Femur (tissue), 1 donor: ENCODE results near the gene KCTD8.
"Not testable (repeated sequence)": the region's sequence is repeated elsewhere in the genome, so short reads cannot be mapped to it uniquely, and the experiment has no call there.

Experiments used
- DNase-seq: peaks from one replicate; pipeline ENCODE4 v3.0.0-alpha.2; 2017

The KCTD8 gene

DNA sequence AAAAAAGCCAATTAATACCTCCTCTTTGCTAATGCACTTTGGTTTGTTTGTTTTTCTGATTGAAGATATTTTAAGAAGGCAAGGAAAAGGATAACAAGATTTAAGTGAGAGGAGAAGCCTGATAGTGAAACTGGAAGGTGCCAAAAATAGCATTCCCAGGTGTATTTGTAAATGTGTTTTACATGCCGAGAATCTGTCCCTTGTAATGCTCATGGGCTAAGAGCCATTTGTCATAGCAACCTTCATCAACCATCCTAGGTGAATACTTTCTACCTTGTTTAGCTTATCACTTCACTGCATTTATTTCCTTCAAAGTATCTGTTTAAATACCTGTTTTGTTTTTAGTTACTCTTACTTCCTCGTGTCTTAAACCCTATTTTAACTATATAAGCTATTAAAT is 127.8 kb downstream of the KCTD8 start:
- no peak for DNase-seq

DNA sequence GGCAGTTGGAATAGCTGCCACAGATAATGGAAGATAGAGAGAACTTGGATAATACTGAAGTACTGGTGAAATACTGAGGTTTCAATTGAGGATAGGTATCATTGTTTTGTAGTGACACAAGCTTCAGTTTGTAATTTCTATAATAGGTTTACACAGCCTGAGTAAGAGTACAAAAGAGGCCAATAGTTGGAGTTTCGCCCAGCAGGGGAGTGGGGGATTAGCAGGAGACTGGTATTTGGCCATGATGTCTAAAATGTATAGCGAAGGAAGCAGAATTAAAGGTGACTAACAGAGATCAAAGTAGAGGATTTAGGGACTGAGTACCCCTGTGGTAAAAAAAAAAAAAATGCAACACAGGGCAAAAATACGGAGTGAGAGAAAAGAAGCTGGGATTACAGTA is 129.5 kb downstream of the KCTD8 start:
- DNase-seq, result no peak

DNA sequence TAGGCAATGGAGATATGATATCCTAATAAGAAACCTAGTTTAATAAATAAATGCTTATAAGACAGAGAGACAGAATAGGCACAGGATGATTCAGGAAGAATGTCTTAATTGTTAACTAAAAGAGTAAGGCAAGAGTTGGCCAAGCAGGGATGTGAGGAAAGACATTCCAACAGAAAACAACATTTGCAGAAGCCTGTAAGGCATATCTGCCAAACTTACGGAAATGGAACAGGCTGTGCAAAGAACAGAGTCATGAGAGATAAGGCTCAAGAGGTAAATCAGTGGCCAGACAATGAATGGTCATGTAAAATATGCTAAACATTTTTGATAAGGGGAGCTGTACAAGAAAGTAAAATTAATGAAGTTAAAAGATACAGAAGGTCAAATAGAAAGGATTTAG is 134.9 kb downstream of the KCTD8 start:
- no peak for DNase-seq

DNA sequence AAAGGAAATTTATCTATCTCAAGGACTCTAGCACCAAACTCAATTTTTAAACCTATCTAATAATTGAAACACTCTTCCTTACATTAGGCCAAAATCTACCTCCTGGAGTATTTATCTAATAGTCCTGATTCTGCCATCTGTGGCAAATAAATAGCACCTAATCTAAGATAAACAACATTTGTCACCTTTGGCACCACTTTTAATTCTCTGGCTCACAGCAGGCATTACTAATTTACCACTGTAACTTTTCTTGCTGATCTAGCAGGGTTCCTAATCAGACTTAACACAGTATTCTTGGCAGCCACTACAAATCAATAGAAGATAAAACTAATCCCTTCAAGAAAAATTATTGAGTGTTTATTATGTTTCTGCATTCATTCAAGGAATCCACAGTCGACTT is 161.1 kb downstream of the KCTD8 start:
- no peak for DNase-seq

DNA sequence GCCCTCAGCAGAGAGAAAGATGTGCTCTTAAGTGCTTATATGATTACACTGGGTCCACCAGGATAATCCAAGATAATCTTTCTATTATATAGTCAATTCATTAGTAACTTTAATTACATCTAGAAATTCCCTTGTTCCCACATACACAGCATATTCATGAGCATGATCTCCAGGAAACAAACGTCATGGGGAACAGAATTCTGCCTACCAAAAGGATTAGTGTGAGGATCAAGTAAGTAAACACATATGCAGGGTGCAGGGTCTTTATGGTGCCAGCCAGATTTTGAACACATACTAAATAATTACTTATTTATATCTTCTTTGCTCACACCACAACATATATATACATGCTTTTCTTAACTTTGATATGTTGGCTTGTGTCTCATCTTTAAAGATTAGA is 169.1 kb downstream of the KCTD8 start:
- DNase-seq, result no peak

DNA sequence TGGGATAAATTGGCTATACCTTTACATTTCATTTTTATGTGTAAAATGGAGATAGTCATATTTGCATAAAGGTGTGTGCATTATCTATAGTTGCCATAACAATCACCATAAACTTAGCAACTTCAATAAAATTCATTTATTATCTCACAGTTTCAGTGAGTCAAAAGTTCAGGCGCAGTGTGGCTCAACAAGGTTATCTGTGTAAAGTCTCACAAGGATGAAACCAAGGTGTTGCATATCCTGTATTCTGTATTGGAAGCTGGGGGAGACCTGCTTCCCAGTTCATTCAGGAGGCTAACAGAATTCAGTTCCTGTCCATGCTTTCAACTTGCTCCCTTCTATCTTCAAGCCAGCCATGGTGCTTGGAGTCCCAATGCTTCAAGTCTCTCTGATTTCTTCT is 169.5 kb downstream of the KCTD8 start:
- DNase-seq, result no peak

DNA sequence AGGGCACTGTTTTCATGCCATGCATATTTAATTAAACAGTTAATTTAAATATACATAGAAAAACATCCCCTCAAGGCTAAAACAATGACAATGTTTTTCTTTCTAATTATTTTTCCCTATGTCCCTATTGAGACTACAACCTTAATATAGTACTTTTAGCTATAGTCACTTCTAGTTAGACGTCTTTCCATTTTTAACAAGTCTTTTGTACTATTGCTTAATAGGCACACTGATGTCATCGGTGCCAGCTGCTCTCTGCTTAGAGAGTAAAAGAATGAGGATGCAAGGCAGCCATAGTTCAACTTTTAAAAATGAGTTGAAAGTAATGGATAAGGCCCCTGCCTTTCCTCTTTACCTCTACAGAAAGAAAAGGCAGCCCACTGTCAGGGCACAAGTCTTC is 191.1 kb downstream of the KCTD8 start:
- DNase-seq, result no peak

DNA sequence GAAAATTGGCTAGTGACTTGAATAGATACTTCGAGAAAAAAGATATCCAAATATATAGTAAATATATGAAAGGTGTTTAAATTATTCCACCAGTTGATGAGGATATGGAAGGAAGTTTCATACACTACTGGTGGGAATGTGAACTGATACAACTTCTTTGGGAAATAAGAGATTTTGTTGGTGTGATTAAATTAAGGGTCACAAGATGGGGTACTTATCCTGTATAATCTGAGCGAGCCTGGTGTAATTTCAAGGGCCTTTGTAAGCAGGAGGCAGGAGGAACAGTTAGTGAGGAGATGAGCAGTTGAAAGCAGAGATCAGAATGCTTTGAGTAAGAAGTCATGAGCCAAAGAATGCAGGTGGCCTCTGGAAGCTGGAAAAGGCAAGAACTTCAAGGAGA is 192.2 kb downstream of the KCTD8 start:
- DNase-seq, result no peak

DNA sequence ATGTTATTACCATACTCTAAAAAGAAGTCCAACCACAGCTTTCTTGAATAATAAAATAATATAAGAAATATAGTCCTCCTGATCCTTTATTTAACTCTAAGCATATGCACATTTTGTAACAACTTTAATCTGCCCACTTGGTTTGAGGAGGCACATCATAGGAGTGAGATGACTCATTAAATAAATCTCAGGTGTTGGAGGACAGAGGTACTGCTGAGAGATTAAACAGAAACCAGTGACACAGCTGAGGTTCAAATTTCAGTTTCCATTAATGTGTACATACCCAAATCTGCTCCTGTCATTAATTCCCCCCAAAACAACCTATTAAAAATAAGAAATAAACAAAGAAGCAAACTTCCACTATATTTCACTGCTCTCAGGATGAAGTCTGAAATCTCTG is 211.0 kb downstream of the KCTD8 start:
- no peak for DNase-seq

DNA sequence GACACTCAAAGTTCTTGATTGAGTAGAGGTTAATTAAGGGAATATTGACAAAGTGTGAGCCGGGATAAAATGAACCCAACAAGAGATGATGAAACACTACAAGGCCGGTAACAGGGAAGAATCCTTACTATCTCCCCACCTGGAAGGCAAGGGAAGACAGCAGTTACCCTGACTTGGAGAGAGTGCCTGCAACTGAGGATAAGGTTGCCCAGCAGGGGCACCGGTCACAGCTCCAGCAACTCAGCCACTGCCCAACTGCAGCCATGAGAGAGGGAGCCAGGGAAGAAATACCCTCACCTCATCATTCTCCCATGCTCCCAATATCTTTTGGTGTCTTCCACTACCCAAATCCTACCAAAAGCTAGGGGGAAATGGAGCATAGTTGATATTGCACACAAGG is 212.7 kb downstream of the KCTD8 start:
- no peak for DNase-seq

DNA sequence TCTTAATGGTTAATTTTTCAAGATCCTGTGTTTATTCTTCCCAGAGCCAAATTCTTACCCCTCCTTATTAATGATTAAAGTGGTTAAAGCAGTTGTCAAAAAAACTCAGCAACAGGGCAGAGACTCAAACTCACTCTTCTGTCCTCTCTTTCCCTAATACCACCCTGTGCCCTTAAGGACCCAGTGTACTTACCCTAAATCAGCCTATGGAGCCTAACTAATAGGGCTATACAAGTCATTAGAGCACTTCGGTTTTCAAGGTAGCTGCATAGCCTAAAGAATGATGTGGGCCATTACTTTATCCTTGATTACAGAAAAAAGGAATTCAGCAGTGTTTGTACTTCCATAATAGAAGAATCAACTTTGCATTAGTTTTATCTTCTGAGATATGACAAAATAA is 216.3 kb downstream of the KCTD8 start:
- DNase-seq, result no peak

DNA sequence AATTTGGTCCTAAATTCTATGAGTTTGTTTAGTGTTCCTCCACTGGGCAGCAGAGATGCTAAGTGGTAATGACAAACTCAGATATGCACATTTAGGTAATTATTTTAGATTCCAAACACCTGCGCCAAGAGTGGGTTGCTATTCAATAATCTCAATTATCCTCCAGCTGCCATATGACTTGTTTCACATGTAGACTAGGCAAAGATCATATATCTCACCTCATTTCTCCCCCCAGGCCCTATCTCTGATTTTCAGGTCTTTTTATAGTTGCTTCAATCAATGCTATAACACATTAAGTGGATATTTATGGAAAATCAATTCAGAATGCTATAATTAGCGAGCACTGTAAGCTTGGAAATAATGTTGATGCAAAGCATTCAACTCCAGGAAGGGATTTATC is 217.6 kb downstream of the KCTD8 start:
- DNase-seq, result no peak

DNA sequence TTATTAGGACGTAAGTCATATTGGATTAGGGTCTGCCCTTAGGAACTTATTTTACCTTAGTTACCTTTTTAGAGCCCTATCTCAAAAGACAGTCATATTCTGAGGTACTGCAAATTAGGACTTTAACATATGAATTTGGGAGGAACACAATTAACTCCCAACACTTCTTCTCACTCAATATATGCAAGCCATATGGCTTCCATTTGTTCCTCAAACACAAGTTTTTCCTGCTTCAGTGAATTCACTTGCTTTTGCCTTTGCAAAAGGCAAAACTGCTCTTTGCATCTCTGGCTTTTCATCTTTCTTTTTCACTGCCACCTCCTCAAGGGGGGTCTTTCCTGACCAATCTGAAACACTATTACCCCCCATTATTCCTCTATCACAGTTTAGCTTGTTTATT is 220.3 kb downstream of the KCTD8 start:
- no peak for DNase-seq

DNA sequence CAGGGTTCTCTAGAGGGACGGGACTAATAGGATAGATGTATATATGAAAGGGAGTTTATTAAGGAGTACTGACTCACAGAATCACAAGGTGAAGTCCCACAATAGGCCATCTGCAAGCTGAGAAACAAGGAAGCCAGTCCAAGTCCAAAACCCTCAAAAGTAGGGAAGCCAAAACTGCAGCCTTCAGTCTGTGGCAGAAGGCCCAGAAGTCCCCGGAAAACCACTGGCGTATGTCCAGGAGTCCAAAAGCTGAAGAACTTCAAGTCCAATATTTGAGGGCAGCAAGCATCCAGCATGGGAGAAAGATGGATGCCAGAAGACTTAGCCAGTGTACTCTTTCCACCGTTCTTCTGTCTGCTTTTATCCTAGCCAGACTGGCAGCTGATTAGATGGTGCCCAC is 227.2 kb downstream of the KCTD8 start:
- no peak for DNase-seq

DNA sequence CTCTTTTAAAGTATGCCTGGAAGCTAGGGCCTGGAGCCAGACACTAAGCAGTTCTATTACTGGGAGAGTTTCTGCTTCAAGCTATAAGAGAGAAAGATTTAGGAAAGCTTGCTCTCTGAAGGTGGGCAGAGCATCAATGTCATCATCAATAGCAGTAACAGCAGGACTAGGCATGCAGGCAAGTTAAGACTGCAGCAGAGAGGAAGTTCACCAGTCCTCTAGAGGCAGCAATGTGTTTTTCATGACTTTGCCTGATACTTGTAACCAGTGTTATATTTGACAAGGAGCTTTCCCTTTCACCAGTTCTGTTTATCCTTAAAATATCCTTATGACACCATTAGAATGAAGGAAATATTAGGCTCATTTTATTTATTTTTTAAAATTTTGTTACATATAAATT is 237.9 kb downstream of the KCTD8 start:
- no peak for DNase-seq

DNA sequence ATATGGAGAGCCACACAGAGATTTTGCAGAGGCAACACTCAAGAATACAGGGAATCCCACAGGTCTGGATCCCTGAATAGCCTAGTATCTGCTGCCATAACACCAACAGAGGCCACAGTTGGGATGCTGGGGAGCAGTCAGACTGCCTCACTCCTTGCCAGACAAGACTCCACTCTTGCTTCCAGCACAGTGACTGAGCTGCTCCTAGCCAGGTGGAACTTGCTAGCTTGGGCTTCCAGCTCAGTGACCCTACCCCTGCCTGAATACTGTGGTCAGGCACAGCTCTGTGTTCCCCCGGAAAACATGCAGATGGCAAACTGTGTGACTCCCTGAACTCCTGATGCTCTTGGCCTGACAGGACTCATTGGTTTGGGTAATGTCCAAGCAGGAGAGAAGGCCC is 251.8 kb downstream of the KCTD8 start:
- no peak for DNase-seq

DNA sequence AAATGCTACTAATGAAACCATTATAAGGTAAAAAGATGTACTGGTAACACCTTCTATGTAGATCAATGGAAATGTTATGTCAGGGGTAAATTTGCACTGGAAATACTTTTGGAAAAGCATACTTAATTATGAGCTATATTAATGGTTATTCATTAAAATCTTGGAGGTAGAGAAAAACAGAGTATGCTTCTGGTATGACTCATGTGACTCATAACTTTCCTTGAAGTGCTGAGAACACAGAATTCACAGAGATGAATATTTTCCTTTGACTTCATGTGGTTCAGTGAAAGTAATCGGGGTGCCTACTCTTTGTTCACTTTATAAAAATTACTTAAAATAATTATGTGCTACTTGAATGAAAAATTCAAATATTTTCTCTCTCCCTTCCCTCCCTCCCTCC is 254.2 kb downstream of the KCTD8 start:
- no peak for DNase-seq

DNA sequence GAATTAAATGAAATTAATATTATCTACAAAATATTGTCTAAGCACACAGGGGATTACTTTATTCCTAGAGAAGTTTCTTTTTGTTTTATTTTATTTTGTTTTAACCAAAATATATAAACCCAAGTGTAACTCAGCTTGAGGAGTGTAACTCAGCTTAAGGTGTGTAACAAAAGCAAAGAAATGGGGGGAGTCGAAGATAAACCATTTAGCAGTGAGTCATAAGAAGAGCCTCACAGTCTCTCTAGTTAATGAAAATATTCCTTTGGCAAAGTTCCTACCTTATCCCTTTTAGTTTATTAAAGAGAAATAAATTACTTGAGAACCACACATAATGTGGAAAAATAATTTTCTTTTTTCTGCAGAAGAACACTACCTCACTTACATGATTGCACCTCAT is 261.8 kb downstream of the KCTD8 start:
- no peak for DNase-seq

DNA sequence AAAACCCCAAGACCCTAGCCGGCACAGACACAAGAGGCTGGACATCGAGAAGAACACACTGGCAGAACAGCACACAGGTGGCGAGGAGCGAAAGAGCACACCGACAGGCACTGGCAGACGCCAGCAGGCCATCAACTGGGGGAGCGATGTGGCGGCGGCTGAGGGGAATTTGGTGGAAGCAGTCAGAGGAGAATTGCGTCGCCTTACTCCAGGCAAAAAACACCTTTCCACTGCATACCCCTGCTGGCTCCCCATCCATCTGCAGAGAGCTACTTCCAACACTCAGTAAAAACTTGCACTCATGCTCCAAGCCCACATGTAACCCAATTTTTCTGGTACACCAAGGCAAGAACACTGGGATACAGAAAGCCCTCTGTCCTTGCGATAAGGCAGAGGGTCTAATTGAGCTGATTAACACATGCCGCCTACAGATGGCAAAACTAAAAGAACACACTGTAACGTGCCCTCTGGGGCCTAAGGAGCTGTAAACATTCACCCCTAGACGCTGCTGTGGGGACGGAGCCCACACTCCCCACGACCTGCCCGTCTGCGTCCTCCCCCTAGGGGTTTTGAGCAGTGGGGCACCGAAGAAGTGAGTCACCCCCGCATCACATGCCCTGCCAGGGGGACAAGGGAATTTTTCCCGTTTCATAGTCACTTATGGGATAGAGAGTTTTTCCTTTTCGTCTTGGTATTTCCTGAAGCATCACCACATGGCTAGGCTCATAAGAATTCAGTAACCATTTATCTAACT is 262.3 kb downstream of the KCTD8 start:
- no peak for DNase-seq

DNA sequence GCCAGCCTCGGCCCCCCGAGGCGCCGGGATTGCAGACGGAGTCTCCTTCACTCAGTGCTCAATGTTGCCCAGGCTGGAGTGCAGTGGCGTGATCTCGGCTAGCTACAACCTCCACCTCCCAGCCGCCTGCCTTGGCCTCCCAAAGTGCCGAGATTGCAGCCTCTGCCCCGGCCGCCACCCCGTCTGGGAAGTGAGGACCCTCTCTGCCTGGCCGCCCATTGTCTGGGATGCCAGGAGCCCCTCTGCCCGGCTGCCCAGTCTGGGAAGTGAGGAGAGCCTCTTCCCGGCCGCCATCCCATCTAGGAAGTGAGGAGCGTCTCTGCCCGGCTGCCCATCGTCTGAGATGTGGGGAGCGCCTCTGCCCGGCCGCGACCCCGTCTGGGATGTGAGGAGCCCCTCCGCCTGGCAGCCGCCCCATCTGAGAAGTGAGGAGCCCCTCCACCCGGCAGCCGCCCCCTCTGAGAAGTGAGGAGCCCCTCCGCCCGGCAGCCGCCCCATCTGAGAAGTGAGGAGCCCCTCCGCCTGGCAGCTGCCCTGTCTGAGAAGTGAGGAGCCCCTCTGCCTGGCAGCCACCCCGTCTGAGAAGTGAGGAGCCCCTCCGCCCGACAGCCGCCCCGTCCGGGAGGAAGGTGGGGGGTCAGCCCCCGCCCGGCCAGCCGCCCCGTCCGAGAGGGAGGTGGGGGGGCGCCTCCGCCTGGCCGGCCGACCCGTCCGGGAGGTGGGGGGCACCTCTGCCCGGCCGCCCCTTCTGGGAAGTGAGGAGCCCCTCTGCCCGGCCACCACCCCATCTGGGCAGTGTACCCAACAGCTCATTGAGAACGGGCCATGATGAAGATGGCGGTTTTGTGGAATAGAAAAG is 266.9 kb downstream of the KCTD8 start:
- DNase-seq, result not testable (repeated sequence)

DNA sequence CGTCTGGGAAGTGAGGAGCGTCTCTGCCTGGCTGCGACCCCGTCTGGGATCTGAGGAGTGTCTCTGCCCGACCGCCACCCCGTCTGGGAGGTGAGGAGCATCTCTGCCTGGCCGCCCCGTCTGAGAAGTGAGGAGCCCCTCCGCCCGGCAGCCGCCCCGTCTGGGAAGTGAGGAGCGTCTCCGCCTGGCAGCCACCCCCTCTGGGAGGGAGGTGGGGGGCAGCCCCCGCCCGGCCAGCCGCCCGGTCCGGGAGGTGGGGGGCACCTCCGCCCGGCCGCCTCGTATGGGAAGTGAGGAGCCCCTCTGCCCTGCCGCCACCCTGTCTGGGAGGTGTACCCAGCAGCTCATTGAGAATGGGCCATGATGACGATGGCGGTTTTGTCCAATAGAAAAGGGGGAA is 280.8 kb downstream of the KCTD8 start:
- DNase-seq, result not testable (repeated sequence)

DNA sequence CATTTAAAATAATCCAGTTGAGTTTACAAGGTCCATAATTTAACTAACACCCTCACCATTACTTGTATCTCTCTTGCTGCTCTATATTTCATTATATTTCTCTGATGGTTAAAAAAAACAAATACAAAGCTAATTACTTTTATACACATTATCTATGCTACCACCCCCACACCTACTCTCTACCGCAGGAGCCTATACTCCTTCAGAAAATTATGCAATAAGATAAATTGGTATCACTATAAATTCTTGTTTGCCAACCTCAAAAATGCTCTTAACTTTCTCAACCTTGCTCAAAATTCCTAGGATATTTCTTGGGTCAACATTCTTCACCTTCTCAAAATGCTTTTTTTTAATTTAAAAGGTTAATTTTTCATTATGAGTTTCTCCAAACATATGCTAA is 282.7 kb downstream of the KCTD8 start:
- no peak for DNase-seq

DNA sequence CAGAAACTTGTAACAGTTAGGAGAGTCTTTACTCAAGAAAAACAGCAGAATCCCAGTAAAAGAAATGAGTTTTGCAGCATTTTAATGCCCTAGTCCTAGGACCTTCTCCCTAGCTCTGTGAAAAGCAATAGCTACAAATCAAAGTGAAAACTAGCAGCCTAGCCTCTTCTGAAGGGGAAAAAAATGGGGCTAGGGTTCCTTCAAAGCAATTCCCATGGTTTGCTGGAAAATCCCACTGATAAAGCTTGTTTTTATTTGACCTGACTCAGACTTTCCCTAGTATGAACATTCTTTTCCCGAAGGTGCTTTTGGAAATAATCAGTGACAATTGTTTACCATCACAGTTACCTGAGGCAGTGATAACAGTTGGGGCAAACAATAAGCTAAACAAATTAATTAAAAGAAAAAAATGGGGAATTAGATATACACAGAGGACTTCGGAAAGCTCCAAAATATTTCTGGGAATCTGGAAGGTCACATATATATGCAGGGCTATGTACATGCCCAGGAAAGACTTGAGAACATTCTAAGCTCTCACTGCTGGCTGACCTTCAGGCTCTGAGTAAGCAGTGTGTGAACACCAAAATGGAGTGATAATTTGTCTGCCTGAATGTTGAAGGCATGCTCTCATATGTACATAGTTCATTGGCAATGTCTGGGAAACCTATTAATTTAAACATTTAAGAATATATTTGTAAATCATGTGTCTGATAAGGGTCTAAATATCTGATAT is 285.9 kb downstream of the KCTD8 start:
- DNase-seq, result no peak

DNA sequence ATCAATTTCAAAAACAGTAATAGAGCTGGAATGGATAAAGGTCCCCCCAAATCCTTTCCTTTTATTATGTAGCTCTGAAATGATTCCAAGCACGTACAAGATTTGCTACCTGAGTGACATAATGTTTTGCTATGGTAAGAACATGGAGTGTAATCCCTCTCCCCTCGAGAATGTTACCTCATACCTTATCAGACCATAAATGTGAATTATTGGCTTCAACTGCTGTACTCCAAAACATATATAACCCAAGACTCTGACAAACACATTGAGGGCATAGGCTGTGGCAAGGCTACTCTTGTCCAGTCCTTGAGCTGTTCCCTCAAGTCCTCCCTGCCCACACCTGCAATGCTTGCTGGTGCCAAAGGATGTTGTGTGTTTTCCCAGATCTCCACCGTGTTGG is 286.9 kb downstream of the KCTD8 start:
- DNase-seq, result no peak
